Hepatocyte (in vitro differentiated cells): ENCODE measurements around the gene TMEM185B. TPM values are rescaled to one million over a fixed set of nuclear protein-coding genes. Genes with fewer than 3 reads are reported as not detected.

Experiments
- DNase-seq: peaks from one replicate; pipeline ENCODE4 v3.0.0-alpha.2; 2016; ENCODE audit warnings: low spot score
- H2AFZ ChIP-seq: fragments of 200-600 bp; sonication (generic); 2 replicates; pipeline ENCODE4 v1.6.0; 2016; ENCODE audit warnings: antibody characterized with exemption, mild to moderate bottlenecking
- H3K27ac ChIP-seq: fragments of 200-600 bp; sonication (generic); 2 replicates; pipeline ENCODE4 v1.5.1; 2016; ENCODE audit warnings: mild to moderate bottlenecking
- H3K27me3 ChIP-seq: fragments of 200-600 bp; sonication (generic); 2 replicates; pipeline ENCODE4 v1.6.1; 2016
- H3K36me3 ChIP-seq: fragments of 200-600 bp; sonication (generic); replicated peaks from 2 replicates; pipeline ENCODE4 v1.5.1; 2016; ENCODE audit warnings: low read depth; ENCODE audit not compliant: insufficient read depth
- H3K4me1 ChIP-seq: fragments of 200-600 bp; sonication (generic); 2 replicates; pipeline ENCODE4 v1.5.1; 2016; ENCODE audit warnings: mild to moderate bottlenecking, moderate library complexity; ENCODE audit not compliant: insufficient read depth
- H3K4me2 ChIP-seq: fragments of 200-600 bp; sonication (generic); 2 replicates; pipeline ENCODE4 v1.6.0; 2016
- H3K4me3 ChIP-seq: fragments of 200-600 bp; sonication (generic); 2 replicates; pipeline ENCODE4 v1.5.1; 2016; ENCODE audit warnings: mild to moderate bottlenecking
- H3K79me2 ChIP-seq: fragments of 200-600 bp; sonication (generic); 2 replicates; pipeline ENCODE4 v1.6.0; 2017; ENCODE audit warnings: mild to moderate bottlenecking
- H3K9me2 ChIP-seq: fragments of 200-600 bp; sonication (generic); replicated peaks from 2 replicates; pipeline ENCODE4 v1.6.0; 2017; ENCODE audit warnings: mild to moderate bottlenecking; ENCODE audit not compliant: insufficient read depth
- H3K9me3 ChIP-seq: fragments of 200-600 bp; sonication (generic); 2 replicates; pipeline ENCODE4 v1.5.1; 2016; ENCODE audit warnings: low read depth, mild to moderate bottlenecking
- H4K20me1 ChIP-seq: fragments of 200-600 bp; sonication (generic); 2 replicates; pipeline ENCODE4 v1.6.0; 2016; ENCODE audit warnings: mild to moderate bottlenecking; ENCODE audit not compliant: insufficient read depth, poor library complexity, severe bottlenecking
- EZH2 ChIP-seq: fragments of 200-600 bp; sonication (generic); IDR thresholded peaks from 2 replicates; pipeline ENCODE4 v1.6.1; 2016; ENCODE audit warnings: antibody characterized with exemption, mild to moderate bottlenecking, borderline replicate concordance
- EZH2phosphoT487 ChIP-seq: fragments of 200-600 bp; sonication (generic); IDR thresholded peaks from one replicate; pipeline ENCODE4 v1.6.1; 2018; ENCODE audit warnings: antibody characterized with exemption, mild to moderate bottlenecking, low read depth, moderate library complexity; ENCODE audit not compliant: unreplicated experiment, severe bottlenecking
- WGBS: methylation state at CpG from one replicate; pipeline ENCODE4 v1.1.6; 2016; ENCODE audit warnings: low lambda C conversion rate; ENCODE audit errors: missing lambda C conversion rate; 5-methylcytosine and 5-hydroxymethylcytosine counted together
- polyA plus RNA-seq: library from polyadenylated mRNA; unstranded; fragments of >200 nt; fragmentation: Nextera tagmentation; extraction: Ambion mirVana; gene quantifications from 2 replicates; pipeline ENCODE4 v1.2.1, GENCODE V29; 2016
- total RNA-seq: library from RNA; depleted of rRNA; stranded (reverse); fragments of >200 nt; gene quantifications from 2 replicates; pipeline ENCODE4 v1.2.3, GENCODE V29; 2014
- TF ChIP-seq, protein P1 (sequence below): fragments of 200-600 bp; sonication (generic); IDR thresholded peaks from 2 replicates; pipeline ENCODE4 v1.5.1; 2016; ENCODE audit warnings: antibody characterized with exemption, mild to moderate bottlenecking; ENCODE audit not compliant: poor library complexity

Gene TMEM185B
- total and polyA plus RNA-seq, 2 experiments from 2014 or later, result 24.0 to 26.2 TPM

DNA sequence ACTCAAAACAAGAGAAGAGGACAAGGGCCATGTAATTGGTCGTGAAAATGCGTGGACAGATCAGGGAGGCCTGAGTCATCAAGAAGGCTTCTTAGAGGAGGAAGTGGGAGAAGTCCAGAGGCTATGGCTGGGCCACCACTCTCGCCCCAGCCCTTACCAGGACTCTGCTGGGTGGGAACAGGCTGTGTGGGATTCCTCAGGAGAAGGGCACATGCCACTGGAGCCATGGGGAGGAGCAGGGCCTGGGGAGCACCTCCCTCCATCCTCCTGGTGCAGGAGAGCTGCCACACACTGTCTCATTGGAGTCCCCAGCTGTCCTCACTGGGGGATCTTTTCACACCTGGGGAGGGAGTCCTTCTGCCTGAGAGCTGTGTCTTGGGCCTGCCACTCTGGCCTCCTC is 20.0 kb upstream of the TMEM185B start:
- no peak overlapping the region for H3K4me2 ChIP-seq
- no peaks in the 10 kb centered on the region for H3K9me2 ChIP-seq
- no peaks in the 10 kb centered on the region for H3K9me3 ChIP-seq
- WGBS, result 67% methylated on average over 3 of the region's 3 CpGs
- H3K4me1 ChIP-seq, result peaks cover 44% of the 10 kb centered on the region
- H3K4me3 ChIP-seq, result no peak overlapping the region
- no peak overlapping the region for H2AFZ ChIP-seq
- no peaks in the 10 kb centered on the region for H3K36me3 ChIP-seq
- H3K79me2 ChIP-seq, result no peaks in the 10 kb centered on the region
- TF ChIP-seq, protein P1, sequence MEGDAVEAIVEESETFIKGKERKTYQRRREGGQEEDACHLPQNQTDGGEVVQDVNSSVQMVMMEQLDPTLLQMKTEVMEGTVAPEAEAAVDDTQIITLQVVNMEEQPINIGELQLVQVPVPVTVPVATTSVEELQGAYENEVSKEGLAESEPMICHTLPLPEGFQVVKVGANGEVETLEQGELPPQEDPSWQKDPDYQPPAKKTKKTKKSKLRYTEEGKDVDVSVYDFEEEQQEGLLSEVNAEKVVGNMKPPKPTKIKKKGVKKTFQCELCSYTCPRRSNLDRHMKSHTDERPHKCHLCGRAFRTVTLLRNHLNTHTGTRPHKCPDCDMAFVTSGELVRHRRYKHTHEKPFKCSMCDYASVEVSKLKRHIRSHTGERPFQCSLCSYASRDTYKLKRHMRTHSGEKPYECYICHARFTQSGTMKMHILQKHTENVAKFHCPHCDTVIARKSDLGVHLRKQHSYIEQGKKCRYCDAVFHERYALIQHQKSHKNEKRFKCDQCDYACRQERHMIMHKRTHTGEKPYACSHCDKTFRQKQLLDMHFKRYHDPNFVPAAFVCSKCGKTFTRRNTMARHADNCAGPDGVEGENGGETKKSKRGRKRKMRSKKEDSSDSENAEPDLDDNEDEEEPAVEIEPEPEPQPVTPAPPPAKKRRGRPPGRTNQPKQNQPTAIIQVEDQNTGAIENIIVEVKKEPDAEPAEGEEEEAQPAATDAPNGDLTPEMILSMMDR, result no peak
- no peak for TF ChIP-seq EZH2
- no peak for TF ChIP-seq EZH2phosphoT487
- DNase-seq, result no peak
- no peaks in the 10 kb centered on the region for H4K20me1 ChIP-seq
- peak overlapping the region; percentile 30 for H3K27ac ChIP-seq
- H3K27me3 ChIP-seq, result no peaks in the 10 kb centered on the region

DNA sequence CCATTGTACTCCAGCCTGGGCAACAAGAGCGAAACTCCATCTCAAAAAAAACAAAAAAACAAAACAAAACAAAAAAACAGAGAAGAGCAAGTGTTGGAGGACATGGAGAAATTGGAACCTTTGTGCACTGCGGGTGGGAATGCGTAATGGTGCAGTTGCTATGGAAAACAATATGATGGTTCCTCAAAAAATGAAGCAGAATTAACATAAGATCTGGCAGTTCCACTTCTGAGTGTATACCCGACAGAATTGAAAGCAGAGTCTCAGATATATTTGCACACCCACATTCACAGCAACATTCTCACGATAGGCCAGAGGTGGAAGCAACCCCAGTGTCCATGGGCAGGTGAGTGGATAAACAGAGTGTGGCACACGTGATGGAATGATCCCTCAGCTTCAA is 18.5 kb upstream of the TMEM185B start:
- TF ChIP-seq, protein P1, result no peak
- TF ChIP-seq EZH2 (no peak), EZH2phosphoT487 (no peak)
- H3K36me3 ChIP-seq, result no peaks in the 10 kb centered on the region
- peaks cover 39% of the 10 kb centered on the region for H3K4me1 ChIP-seq
- H4K20me1 ChIP-seq, result no peaks in the 10 kb centered on the region
- no peak overlapping the region for H3K4me2 ChIP-seq
- H3K9me2 ChIP-seq, result no peaks in the 10 kb centered on the region
- no peak for DNase-seq
- 92% methylated on average over 6 of the region's 6 CpGs for WGBS
- no peak overlapping the region for H3K4me3 ChIP-seq
- no peak overlapping the region for H3K27ac ChIP-seq
- H2AFZ ChIP-seq, result no peak overlapping the region
- H3K9me3 ChIP-seq, result no peaks in the 10 kb centered on the region
- no peaks in the 10 kb centered on the region for H3K79me2 ChIP-seq
- H3K27me3 ChIP-seq, result no peaks in the 10 kb centered on the region

DNA sequence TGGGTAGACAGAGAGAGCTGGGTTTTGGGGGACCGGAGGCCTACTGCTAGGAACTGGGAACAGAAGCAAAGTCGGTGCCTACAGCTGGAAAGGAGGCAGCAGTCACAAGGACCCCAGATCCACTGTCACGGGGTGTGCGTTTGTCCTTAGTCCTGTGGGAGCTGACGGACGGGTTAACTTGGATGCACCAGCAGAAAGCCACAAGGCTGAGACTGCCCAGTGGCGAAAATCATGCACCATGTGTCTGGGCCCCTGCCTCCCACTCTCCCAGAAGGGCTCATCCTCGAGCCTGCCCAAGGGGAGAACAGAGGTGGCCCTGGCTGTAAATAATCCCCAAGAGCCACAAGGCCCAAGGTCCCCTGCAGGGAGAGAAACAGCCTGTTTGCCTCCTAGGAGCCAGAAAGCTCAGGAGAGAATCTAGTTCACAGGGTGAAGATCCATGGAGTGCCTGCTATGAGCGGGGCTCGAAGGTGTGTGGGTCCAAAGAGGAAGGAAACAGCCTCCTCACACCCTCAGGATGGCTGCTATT is 17.8 kb upstream of the TMEM185B start:
- Histone ChIP-seq H3K9me3 (no peaks in the 10 kb centered on the region), H3K79me2 (no peaks in the 10 kb centered on the region), H3K27me3 (no peaks in the 10 kb centered on the region), H3K4me2 (no peak overlapping the region), H3K4me3 (no peak overlapping the region), H4K20me1 (no peaks in the 10 kb centered on the region), H3K4me1 (peaks cover 32% of the 10 kb centered on the region), H3K9me2 (no peaks in the 10 kb centered on the region), H3K27ac (no peak overlapping the region), H2AFZ (no peak overlapping the region), H3K36me3 (no peaks in the 10 kb centered on the region)
- TF ChIP-seq EZH2phosphoT487 (no peak), EZH2 (no peak)
- TF ChIP-seq, protein P1, result no peak
- WGBS, result 97% methylated on average over 10 of the region's 10 CpGs
- DNase-seq, result no peak
